GM10266 (cell line): ENCODE measurements around the gene SLC29A1.

Experiments
- DNase-seq: peaks from one replicate; pipeline ENCODE4 v3.0.0; 2012; ENCODE audit errors: extremely low spot score
- CTCF ChIP-seq: IDR thresholded peaks from 2 replicates; pipeline ENCODE4 v1.5.1; 2012; ENCODE audit warnings: mild to moderate bottlenecking, low read depth; ENCODE audit not compliant: control insufficient read depth, insufficient read depth; ENCODE audit errors: missing control alignments

Gene SLC29A1

GRCh38 chr6:44235269-44235668, 11.9 kb downstream of the SLC29A1 start:
- no peak for DNase-seq
- no peak for TF ChIP-seq CTCF

GRCh38 chr6:44235891-44236516, 12.6 kb downstream of the SLC29A1 start:
- TF ChIP-seq CTCF: no peak
- DNase-seq: no peak

- DNase-seq: peak; percentile 78
- TF ChIP-seq CTCF: no peak
These were observed 13.8 kb downstream of the SLC29A1 start for GRCh38 chr6:44237021-44237812.

GRCh38 chr6:44237813-44238433, 14.5 kb downstream of the SLC29A1 start:
- peak; percentile 96 for TF ChIP-seq CTCF
- peak; percentile 85 for DNase-seq

GRCh38 chr6:44238687-44239350, 15.4 kb downstream of the SLC29A1 start:
- TF ChIP-seq CTCF: no peak

GRCh38 chr6:44243345-44243744, 19.9 kb downstream of the SLC29A1 start:
- TF ChIP-seq CTCF: no peak
- no peak for DNase-seq

More at GRCh38 chr6:44238687-44239350, 15.4 kb downstream of the SLC29A1 start:
- DNase-seq: no peak
